ENCODE data around the gene HDAC8. TPM values are rescaled to one million over a fixed set of nuclear protein-coding genes. Genes with fewer than 3 reads are reported as not detected.
"Not testable (repeated sequence)": the region's sequence is repeated elsewhere in the genome, so short reads cannot be mapped to it uniquely, and the experiment has no call there.

The HDAC8 gene
- total RNA-seq, 1 donor from 2014 or later: 27.0 TPM

GRCh38 chrX:72326605-72327300 is 245.9 kb downstream of the HDAC8 start:
- no peak for DNase-seq
- no peak for ATAC-seq
- Histone ChIP-seq H3K27me3 (no peaks in the 10 kb centered on the region), H3K36me3 (no peaks in the 10 kb centered on the region), H3K27ac (no peak overlapping the region), H3K4me3 (no peak overlapping the region), H3K9me3 (no peaks in the 10 kb centered on the region), H3K4me1 (no peaks in the 10 kb centered on the region)
- TF ChIP-seq CTCF (IDR thresholded peaks at IDR 0.05): no peak
- intact Hi-C loops (cut with DNase I): no loop called here

- DNase-seq; H3K36me3 ChIP-seq; intact Hi-C loops (cut with DNase I); ATAC-seq; H3K27ac ChIP-seq; H3K4me3 ChIP-seq; H3K4me1 ChIP-seq; H3K27me3 ChIP-seq; H3K9me3 ChIP-seq: not testable (repeated sequence)
Observed at GRCh38 chrX:72319651-72320050, 253.0 kb downstream of the HDAC8 start.

GRCh38 chrX:72317139-72317538 is 255.5 kb downstream of the HDAC8 start:
- TF ChIP-seq CTCF (IDR thresholded peaks at IDR 0.05): no peak
- Histone ChIP-seq H3K9me3 (no peaks in the 10 kb centered on the region), H3K27ac (no peak overlapping the region), H3K4me3 (no peak overlapping the region), H3K36me3 (no peaks in the 10 kb centered on the region), H3K4me1 (no peaks in the 10 kb centered on the region), H3K27me3 (no peaks in the 10 kb centered on the region)
- intact Hi-C loops (cut with DNase I): no loop called here
- no peak for ATAC-seq
- no peak for DNase-seq

- DNase-seq: no peak
- no peaks in the 10 kb centered on the region for H3K27me3 ChIP-seq
- H3K27ac ChIP-seq: no peak overlapping the region
- intact Hi-C loops (cut with DNase I): no loop called here
- no peak overlapping the region for H3K4me3 ChIP-seq
- no peaks in the 10 kb centered on the region for H3K9me3 ChIP-seq
- TF ChIP-seq CTCF (IDR thresholded peaks at IDR 0.05): no peak
- ATAC-seq: no peak
- no peaks in the 10 kb centered on the region for H3K36me3 ChIP-seq
- no peaks in the 10 kb centered on the region for H3K4me1 ChIP-seq
Observed at GRCh38 chrX:72316408-72317110, 256.1 kb downstream of the HDAC8 start.

- ATAC-seq (no peak), DNase-seq (no peak)
- H3K9me3 ChIP-seq: no peaks in the 10 kb centered on the region
- H3K36me3 ChIP-seq: no peaks in the 10 kb centered on the region
- no peaks in the 10 kb centered on the region for H3K27me3 ChIP-seq
- intact Hi-C loops (cut with DNase I): no loop called here
- H3K4me1 ChIP-seq: no peaks in the 10 kb centered on the region
- no peak for TF ChIP-seq CTCF (IDR thresholded peaks at IDR 0.05)
- no peak overlapping the region for H3K27ac ChIP-seq
- no peak overlapping the region for H3K4me3 ChIP-seq
Observed at GRCh38 chrX:72314881-72315280, 257.8 kb downstream of the HDAC8 start.

Data from upper lobe of right lung (tissue), 1 donor.